T47D (cell line): ENCODE measurements around the gene TEX9.

Source experiments
- DNase-seq, 2 experiments: peaks; one replicate each; pipeline versions ENCODE4 v3.0.0 to v3.0.0-alpha.2; 2011 to 2012; ENCODE audit warnings: low read depth in 1 of 2, low spot score in 1 of 2
- JUND ChIP-seq: IDR thresholded peaks from 2 replicates; pipeline ENCODE4 v1.6.1; 2012; ENCODE audit warnings: low read depth
- in situ Hi-C: cut with HindIII; loops from 2 replicates; pipeline ENCODE4 v1.10.0; 2016; ENCODE audit warnings: low sequenced_read_pairs, low pct_unique_long_range_greater_than_20kb

Gene TEX9

GRCh38 chr15:56432304-56432703 is 67.1 kb downstream of the TEX9 start:
- in situ Hi-C loops, result no loop called here
- no peak for DNase-seq
- no peak for TF ChIP-seq JUND

DNA sequence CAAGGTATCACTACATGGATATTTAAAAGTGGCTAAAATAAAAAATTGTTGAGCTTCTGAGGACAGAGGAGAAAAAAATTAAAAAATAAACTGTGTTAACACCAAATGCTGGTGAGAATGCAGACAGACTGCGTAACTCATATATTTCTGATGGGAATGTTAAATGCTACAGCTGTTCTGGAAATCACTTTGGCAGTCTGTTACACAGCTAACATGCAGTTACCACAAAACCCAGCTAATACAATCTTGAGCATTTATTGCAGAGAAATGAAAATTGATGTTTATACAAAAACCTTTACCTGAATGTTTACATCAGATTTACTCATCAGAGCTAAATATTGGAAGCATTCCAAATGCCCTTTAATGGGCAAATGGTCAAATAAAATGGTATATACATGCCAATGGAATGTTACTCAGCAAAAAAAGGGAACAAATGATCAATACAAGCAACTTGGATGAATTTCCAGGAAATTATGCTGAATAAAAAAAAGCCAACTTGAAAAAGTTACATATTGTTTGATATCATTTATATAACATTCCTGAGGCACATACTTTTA is 75.1 kb downstream of the TEX9 start:
- DNase-seq, result no peak
- no peak for TF ChIP-seq JUND
- in situ Hi-C loops, result no loop called here

GRCh38 chr15:56442354-56442753 is 77.1 kb downstream of the TEX9 start:
- TF ChIP-seq JUND, result no peak
- in situ Hi-C loops, result no loop called here
- no peak for DNase-seq

GRCh38 chr15:56445746-56446145 is 80.5 kb downstream of the TEX9 start:
- in situ Hi-C loops, result no loop called here
- no peak for TF ChIP-seq JUND
- DNase-seq, result no peak

DNA sequence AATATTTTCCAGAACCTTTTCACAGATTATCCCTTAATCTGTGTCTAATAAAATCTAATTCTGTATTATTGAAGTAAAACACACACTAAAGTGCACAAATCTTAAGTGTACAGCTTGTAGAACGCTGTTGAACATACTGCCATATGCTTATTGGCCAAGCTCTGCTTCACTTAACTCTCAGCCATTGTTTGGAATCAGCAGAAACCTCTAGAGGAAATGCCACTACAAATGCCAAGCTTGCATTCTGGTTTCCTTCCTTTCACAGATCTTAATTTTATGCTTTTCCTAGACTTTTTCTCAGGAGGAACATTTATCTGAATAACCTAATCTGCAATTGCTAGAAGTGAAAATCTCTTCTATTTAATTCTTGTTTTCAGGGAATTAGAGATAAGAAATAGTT is 89.6 kb downstream of the TEX9 start:
- no peak for TF ChIP-seq JUND
- no peak for DNase-seq
- in situ Hi-C loops, result no loop called here

GRCh38 chr15:56456229-56456628 is 91.0 kb downstream of the TEX9 start:
- no peak for TF ChIP-seq JUND
- in situ Hi-C loops, result no loop called here
- DNase-seq, result no peak

- DNase-seq, result no peak
- in situ Hi-C loops, result no loop called here
These were observed 93.9 kb downstream of the TEX9 start for GRCh38 chr15:56459096-56459495.

DNA sequence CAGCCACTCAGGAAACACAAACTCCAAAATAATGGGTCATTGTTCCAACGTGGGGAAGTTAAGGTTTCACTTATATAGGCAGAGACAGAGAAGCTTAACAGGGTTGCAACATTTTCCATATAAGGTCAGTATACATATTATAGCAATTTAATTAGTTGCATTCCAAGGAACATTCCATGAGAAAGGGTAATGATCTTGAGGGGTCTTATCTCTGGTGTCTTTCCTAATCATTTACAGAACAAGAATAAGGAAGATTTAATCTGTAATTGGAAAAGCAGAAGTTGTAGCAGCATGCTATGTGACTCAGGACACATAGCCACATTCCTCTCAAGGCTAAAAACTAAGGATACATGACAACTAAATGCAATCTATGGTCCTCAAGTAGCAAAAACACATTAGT is 94.8 kb downstream of the TEX9 start:
- TF ChIP-seq JUND, result no peak
- in situ Hi-C loops, result no loop called here
- no peak for DNase-seq

More at GRCh38 chr15:56459096-56459495, 93.9 kb downstream of the TEX9 start:
- no peak for TF ChIP-seq JUND

- no peak for TF ChIP-seq JUND
- DNase-seq, result no peak
- in situ Hi-C loops, result no loop called here
These were observed 95.7 kb downstream of the TEX9 start for GRCh38 chr15:56460947-56461346.

DNA sequence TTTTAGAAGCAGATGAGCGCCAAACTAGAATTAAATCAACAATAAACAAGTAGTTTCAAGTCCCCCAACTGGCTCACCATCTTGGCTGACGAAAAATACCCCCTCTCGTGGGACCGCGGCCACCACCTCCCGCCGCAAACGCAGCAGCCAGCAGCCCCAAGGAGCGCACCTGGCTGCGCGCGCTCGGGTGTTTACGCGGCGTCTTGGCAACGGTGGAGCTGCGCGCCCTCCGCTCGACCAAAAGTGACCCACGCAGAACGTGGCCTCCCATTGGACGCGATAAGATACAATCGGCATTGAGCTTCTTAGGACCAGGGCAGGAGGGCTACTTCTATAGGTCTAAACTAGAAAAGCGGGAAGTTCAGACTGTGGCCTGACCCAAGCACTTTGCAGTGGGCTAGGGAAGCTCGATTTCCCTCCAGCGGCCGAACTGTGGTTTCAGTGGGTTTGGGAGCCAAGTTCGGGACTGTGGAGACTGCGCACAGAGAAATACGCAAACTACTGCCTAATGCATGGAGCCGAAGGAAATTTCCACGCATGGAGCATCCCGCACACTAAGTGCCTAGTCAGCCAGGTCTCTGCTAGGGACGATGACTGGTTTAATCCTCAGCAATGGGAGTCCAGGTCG is 99.8 kb downstream of the TEX9 start, which contains the start of gene MNS1:
MNS1 (minus strand) TSS at position 245 of the 628 bp plus-strand sequence; CDS start at position 80, 165 bp downstream.
- DNase-seq, result peak; percentile 89 to 95
- no peak for TF ChIP-seq JUND
- in situ Hi-C loops, result no loop called here

DNA sequence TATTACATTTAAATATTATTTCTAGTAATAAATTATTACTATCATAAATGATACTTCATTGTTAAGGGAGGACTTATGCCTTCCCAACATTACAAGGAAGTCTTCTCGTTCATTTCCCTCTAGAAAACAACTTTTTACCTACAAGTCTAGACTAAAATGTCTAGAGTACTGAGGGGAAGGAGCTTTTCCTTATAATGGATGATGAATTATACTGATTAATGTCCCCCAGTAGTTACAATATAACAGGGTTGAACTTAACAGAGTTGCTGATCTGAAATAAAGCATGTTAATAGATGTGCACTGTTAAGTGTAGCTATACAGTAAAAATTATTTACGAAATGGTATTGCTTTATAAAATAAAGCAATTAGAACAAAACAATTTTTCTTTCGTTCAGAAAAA is 102.4 kb downstream of the TEX9 start:
- TF ChIP-seq JUND, result no peak
- in situ Hi-C loops, result no loop called here
- no peak for DNase-seq

GRCh38 chr15:56468401-56468800 is 103.2 kb downstream of the TEX9 start:
- no peak for TF ChIP-seq JUND
- in situ Hi-C loops, result no loop called here
- peak in 1 of 2 experiments; percentile 19 for DNase-seq

GRCh38 chr15:56469483-56469882 is 104.3 kb downstream of the TEX9 start:
- TF ChIP-seq JUND, result no peak
- DNase-seq, result no peak
- in situ Hi-C loops, result no loop called here

- no peak for TF ChIP-seq JUND
- no peak for DNase-seq
- in situ Hi-C loops, result no loop called here
These were observed 106.3 kb downstream of the TEX9 start for GRCh38 chr15:56471440-56472069.
